ENCODE results near the gene ELOB.

The ELOB gene

DNA sequence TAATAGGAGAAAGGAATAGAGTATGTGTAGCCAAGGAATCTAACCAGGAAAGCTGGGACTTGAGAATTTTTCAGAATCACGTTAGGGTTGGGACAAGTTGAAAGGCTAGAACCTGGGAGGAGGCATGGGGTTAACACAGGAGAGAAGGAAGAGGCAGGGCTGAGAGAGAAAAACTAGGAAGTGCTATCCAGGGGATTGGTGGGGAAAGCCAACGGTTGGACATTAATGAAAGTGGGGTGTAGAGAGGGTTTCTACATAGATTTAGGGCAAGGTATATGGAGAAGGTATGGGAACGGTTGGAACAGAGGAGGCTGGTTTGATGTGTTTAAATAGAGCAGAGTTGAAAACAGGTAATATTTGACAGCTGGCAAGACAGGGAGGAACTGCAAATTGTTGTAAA is 21.9 kb downstream of the ELOB start:
- DNase-seq (ENCODE audit: low spot score), result no peak
- Histone ChIP-seq H3K4me2 (ENCODE audit: insufficient read depth, low read length, poor library complexity, severe bottlenecking) (no peak overlapping the region), H3K18ac (ENCODE audit: low read length) (no peak overlapping the region), H3K14ac (ENCODE audit: low read length) (no peak overlapping the region), H3K4me1 (ENCODE audit: control insufficient read depth in 2 of 2, insufficient read depth in 1 of 2, low read depth in 1 of 2, low read length in 2 of 2) (peaks cover 13 to 17% of the 10 kb centered on the region in 2 donors), H3K79me1 (ENCODE audit: low read depth, low read length) (peaks cover 6% of the 10 kb centered on the region), H2BK120ac (ENCODE audit: low read depth, low read length) (no peak overlapping the region), H3K27ac (replicated peaks; ENCODE audit: low read length) (no peak overlapping the region), H2BK5ac (ENCODE audit: low read length) (no peak overlapping the region), H4K91ac (ENCODE audit: low read depth, low read length, poor library complexity) (no peak overlapping the region), H2AK5ac (ENCODE audit: low read depth, low read length) (no peak overlapping the region), H3K27me3 (ENCODE audit: control insufficient read depth in 3 of 3, insufficient read depth in 3 of 3, low read depth in 1 of 3, low read length in 3 of 3) (no peaks in the 10 kb centered on the region), H3K9me3 (replicated peaks in 1 of 2; ENCODE audit: control insufficient read depth in 2 of 2, insufficient read depth in 1 of 2, low read depth in 1 of 2, low read length in 2 of 2) (peaks cover 3 to 4% of the 10 kb centered on the region in 2 donors), H3K9ac (ENCODE audit: low read depth, low read length, poor library complexity) (no peak overlapping the region), H3K23ac (ENCODE audit: low read depth, low read length, poor library complexity) (no peak overlapping the region), H4K8ac (ENCODE audit: low read depth, low read length) (no peak overlapping the region), H2BK12ac (ENCODE audit: low read length) (no peak overlapping the region), H2AFZ (ENCODE audit: low read length) (no peak overlapping the region), H3K36me3 (replicated peaks in 1 of 2; ENCODE audit: control insufficient read depth in 2 of 2, insufficient read depth in 2 of 2, low read length in 2 of 2) (peaks cover 37 to 70% of the 10 kb centered on the region in 2 donors), H2BK15ac (ENCODE audit: low read length) (no peak overlapping the region), H3K4ac (ENCODE audit: low read length) (no peak overlapping the region), H3K4me3 (ENCODE audit: low read length in 2 of 2) (peak overlapping the region in 1 of 2 donors; percentile 96)
- WGBS, 2 donors (ENCODE audit: extremely low coverage in 2 of 2, insufficient read length in 2 of 2, insufficient replicate concordance in 1 of 2), result 100% methylated on average over 1 of the region's 3 CpGs; no CpG with 5 or more reads in 1 of the 2 donors

DNA sequence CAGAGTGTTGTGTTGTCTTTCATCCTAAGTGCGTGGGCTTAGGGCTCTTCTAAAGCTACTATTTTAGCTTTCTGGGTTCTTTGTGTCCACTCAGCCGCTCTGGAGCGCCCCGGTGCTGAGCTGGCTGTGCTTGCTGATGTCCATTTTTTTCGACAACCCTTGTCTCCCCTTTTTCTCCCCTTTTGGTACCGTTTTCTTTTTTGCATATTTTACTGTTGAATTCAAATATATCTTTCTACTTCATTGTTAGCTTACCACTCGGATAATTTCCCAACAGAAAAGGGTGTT is 23.4 kb downstream of the ELOB start:
- H3K36me3 ChIP-seq (replicated peaks in 1 of 2; ENCODE audit: control insufficient read depth in 2 of 2, insufficient read depth in 2 of 2, low read length in 2 of 2), result peaks cover 25 to 70% of the 10 kb centered on the region in 2 donors
- H2BK5ac ChIP-seq (ENCODE audit: low read length), result no peak overlapping the region
- no peak overlapping the region for H4K8ac ChIP-seq (ENCODE audit: low read depth, low read length)
- no CpG with 5 or more reads among the region's 7 CpGs for WGBS, 2 donors (ENCODE audit: extremely low coverage in 2 of 2, insufficient read length in 2 of 2, insufficient replicate concordance in 1 of 2)
- no peak overlapping the region for H2BK120ac ChIP-seq (ENCODE audit: low read depth, low read length)
- H3K4me3 ChIP-seq (ENCODE audit: low read length in 2 of 2), result peak overlapping the region; percentile 96 to 99
- H3K27me3 ChIP-seq (ENCODE audit: control insufficient read depth in 3 of 3, insufficient read depth in 3 of 3, low read depth in 1 of 3, low read length in 3 of 3), result no peaks in the 10 kb centered on the region
- H3K9ac ChIP-seq (ENCODE audit: low read depth, low read length, poor library complexity), result peak overlapping the region; percentile 24
- peaks cover 13 to 17% of the 10 kb centered on the region in 2 donors for H3K4me1 ChIP-seq (ENCODE audit: control insufficient read depth in 2 of 2, insufficient read depth in 1 of 2, low read depth in 1 of 2, low read length in 2 of 2)
- no peak for DNase-seq (ENCODE audit: low spot score)
- H3K27ac ChIP-seq (replicated peaks; ENCODE audit: low read length), result no peak overlapping the region
- no peak overlapping the region for H3K23ac ChIP-seq (ENCODE audit: low read depth, low read length, poor library complexity)
- no peak overlapping the region for H3K18ac ChIP-seq (ENCODE audit: low read length)
- H3K9me3 ChIP-seq (replicated peaks in 1 of 2; ENCODE audit: control insufficient read depth in 2 of 2, insufficient read depth in 1 of 2, low read depth in 1 of 2, low read length in 2 of 2), result no peaks in the 10 kb centered on the region
- H3K4me2 ChIP-seq (ENCODE audit: insufficient read depth, low read length, poor library complexity, severe bottlenecking), result peak overlapping the region; percentile 48
- H2BK15ac ChIP-seq (ENCODE audit: low read length), result no peak overlapping the region
- no peak overlapping the region for H2BK12ac ChIP-seq (ENCODE audit: low read length)
- H2AFZ ChIP-seq (ENCODE audit: low read length), result no peak overlapping the region
- H2AK5ac ChIP-seq (ENCODE audit: low read depth, low read length), result no peak overlapping the region
- no peak overlapping the region for H3K4ac ChIP-seq (ENCODE audit: low read length)
- no peak overlapping the region for H4K91ac ChIP-seq (ENCODE audit: low read depth, low read length, poor library complexity)
- H3K79me1 ChIP-seq (ENCODE audit: low read depth, low read length), result peaks cover 6% of the 10 kb centered on the region
- no peak overlapping the region for H3K14ac ChIP-seq (ENCODE audit: low read length)

DNA sequence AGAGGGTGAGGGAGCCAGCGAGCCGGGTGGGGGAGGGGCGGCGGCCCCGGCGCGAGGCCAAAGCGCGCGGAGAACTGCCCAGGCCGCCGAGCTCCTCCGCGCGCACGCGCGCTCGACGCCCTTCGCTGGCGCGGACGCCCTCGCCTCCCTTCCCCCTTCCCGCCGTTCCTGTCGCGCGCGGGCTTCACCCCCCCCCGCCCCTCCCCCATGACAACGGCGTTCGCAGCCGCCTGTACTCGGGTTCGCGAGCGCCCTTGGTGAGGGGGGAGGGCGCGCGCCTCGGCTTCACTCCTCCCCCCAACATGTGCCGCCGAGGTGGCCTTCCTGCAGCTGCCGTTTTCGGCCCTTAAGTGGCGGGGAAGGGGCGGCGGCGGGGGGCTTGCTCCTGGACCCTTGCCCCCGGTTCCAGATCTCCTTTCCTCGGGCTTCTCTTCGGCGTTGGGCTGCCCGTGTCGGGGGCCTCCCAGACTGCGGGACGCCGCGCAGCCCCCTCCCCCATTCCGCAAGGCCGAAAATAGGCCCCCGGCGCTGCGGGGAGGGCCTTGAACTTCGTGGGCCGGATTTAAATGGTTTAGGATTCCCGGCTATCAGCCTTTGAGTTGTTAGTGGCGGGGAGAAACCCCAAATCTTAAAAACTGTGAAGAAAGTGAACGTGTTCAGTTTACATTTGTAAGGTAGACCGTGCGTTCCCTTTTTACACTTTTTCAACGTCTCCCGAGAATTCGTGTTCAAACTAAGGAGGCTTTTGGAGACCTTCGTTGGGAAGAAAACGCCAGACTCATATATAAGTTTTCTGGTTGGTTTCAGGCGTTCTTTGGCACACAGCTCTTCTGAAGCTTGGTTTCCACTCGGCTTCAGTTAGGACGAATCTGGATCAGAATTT is 24.0 kb downstream of the ELOB start:
- Histone ChIP-seq H3K9ac (ENCODE audit: low read depth, low read length, poor library complexity) (peak overlapping the region; percentile 99), H2BK12ac (ENCODE audit: low read length) (no peak overlapping the region), H3K4ac (ENCODE audit: low read length) (no peak overlapping the region), H3K14ac (ENCODE audit: low read length) (peak overlapping the region; percentile 97), H3K36me3 (replicated peaks in 1 of 2; ENCODE audit: control insufficient read depth in 2 of 2, insufficient read depth in 2 of 2, low read length in 2 of 2) (peaks cover 20 to 64% of the 10 kb centered on the region in 2 donors), H2AFZ (ENCODE audit: low read length) (peak overlapping the region; percentile 94), H3K79me1 (ENCODE audit: low read depth, low read length) (peaks cover 6% of the 10 kb centered on the region), H4K91ac (ENCODE audit: low read depth, low read length, poor library complexity) (no peak overlapping the region), H3K4me3 (ENCODE audit: low read length in 2 of 2) (peak overlapping the region; percentile 96 to 99), H3K27ac (replicated peaks; ENCODE audit: low read length) (peak overlapping the region; percentile 100), H2BK15ac (ENCODE audit: low read length) (no peak overlapping the region), H3K9me3 (replicated peaks in 1 of 2; ENCODE audit: control insufficient read depth in 2 of 2, insufficient read depth in 1 of 2, low read depth in 1 of 2, low read length in 2 of 2) (no peaks in the 10 kb centered on the region), H2BK120ac (ENCODE audit: low read depth, low read length) (peak overlapping the region; percentile 73), H2BK5ac (ENCODE audit: low read length) (peak overlapping the region; percentile 100), H4K8ac (ENCODE audit: low read depth, low read length) (no peak overlapping the region), H3K18ac (ENCODE audit: low read length) (peak overlapping the region; percentile 100), H3K27me3 (ENCODE audit: control insufficient read depth in 3 of 3, insufficient read depth in 3 of 3, low read depth in 1 of 3, low read length in 3 of 3) (no peaks in the 10 kb centered on the region), H3K4me1 (ENCODE audit: control insufficient read depth in 2 of 2, insufficient read depth in 1 of 2, low read depth in 1 of 2, low read length in 2 of 2) (peaks cover 13 to 17% of the 10 kb centered on the region in 2 donors), H2AK5ac (ENCODE audit: low read depth, low read length) (peak overlapping the region; percentile 86), H3K23ac (ENCODE audit: low read depth, low read length, poor library complexity) (peak overlapping the region; percentile 99), H3K4me2 (ENCODE audit: insufficient read depth, low read length, poor library complexity, severe bottlenecking) (peak overlapping the region; percentile 48)
- no CpG with 5 or more reads among the region's 82 CpGs for WGBS, 2 donors (ENCODE audit: extremely low coverage in 2 of 2, insufficient read length in 2 of 2, insufficient replicate concordance in 1 of 2)
- no peak for DNase-seq (ENCODE audit: low spot score)

DNA sequence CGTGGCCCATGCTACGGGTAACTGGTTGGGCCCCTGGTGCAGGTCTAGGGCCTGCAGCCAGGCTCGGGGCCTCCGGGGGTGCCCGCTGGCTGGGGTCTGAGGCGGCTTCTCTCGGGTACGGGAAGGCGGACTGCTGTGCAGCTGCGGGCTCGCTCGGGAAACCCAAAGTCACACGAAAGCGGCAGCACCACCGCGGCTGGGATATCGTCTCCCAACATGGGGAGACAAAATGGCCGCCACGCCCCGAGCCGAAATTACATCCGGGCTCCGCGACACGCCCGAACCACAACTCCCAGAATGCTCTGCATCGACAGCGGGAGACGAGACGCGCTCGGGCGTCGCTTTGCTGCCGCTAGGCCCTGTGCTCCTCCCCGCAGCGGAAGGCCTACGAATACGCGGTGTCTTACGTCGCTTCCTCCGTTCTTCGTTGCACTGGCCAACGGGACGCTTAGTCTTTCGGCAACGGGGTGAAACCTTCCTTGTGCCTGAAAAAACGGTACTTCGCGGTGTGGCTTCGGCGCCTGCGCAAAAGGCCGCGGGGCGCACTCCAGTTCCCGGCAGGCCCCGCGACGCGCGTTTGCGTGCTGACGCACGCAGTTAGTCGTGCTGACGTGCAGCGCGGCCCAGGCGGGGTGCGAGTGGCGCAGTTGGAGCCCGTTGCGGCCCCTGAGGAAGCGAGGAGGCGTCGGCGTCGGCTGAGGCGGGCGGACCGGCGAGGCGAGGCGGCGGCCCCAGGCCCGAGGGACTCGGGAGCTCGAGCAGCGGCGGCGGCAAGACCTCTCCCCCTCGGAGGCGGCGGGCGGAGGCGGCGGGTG is 24.8 kb downstream of the ELOB start, which contains the start of gene SRRM2:
SRRM2 (plus strand) TSS at position 604 of the 815 bp plus-strand sequence. CDS start 3,727 bp downstream, outside the sequence.
- peak within 1 kb of the TSS; percentile 96 to 99 for H3K4me3 ChIP-seq (ENCODE audit: low read length in 2 of 2)
- peaks cover 13 to 17% of the 10 kb centered on the region in 2 donors for H3K4me1 ChIP-seq (ENCODE audit: control insufficient read depth in 2 of 2, insufficient read depth in 1 of 2, low read depth in 1 of 2, low read length in 2 of 2)
- peaks cover 6% of the 10 kb centered on the region for H3K79me1 ChIP-seq (ENCODE audit: low read depth, low read length)
- peak; percentile 97 for DNase-seq (ENCODE audit: low spot score)
- H4K91ac ChIP-seq (ENCODE audit: low read depth, low read length, poor library complexity), result peak within 1 kb of the TSS; percentile 94
- peak within 1 kb of the TSS; percentile 99 for H4K8ac ChIP-seq (ENCODE audit: low read depth, low read length)
- peak within 1 kb of the TSS; percentile 99 for H3K4ac ChIP-seq (ENCODE audit: low read length)
- peak within 1 kb of the TSS; percentile 100 for H2BK5ac ChIP-seq (ENCODE audit: low read length)
- H2AFZ ChIP-seq (ENCODE audit: low read length), result peak within 1 kb of the TSS; percentile 94
- H3K27ac ChIP-seq (replicated peaks; ENCODE audit: low read length), result peak within 1 kb of the TSS; percentile 100
- peaks cover 11 to 56% of the 10 kb centered on the region in 2 donors for H3K36me3 ChIP-seq (replicated peaks in 1 of 2; ENCODE audit: control insufficient read depth in 2 of 2, insufficient read depth in 2 of 2, low read length in 2 of 2)
- peak within 1 kb of the TSS; percentile 100 for H3K18ac ChIP-seq (ENCODE audit: low read length)
- H3K14ac ChIP-seq (ENCODE audit: low read length), result peak within 1 kb of the TSS; percentile 100
- peak within 1 kb of the TSS; percentile 99 for H3K23ac ChIP-seq (ENCODE audit: low read depth, low read length, poor library complexity)
- H2BK120ac ChIP-seq (ENCODE audit: low read depth, low read length), result peak within 1 kb of the TSS; percentile 73
- peak within 1 kb of the TSS; percentile 95 for H2BK15ac ChIP-seq (ENCODE audit: low read length)
- peak within 1 kb of the TSS; percentile 92 for H2BK12ac ChIP-seq (ENCODE audit: low read length)
- WGBS, 2 donors (ENCODE audit: extremely low coverage in 2 of 2, insufficient read length in 2 of 2, insufficient replicate concordance in 1 of 2), result no CpG with 5 or more reads among the region's 99 CpGs
- H3K9me3 ChIP-seq (replicated peaks in 1 of 2; ENCODE audit: control insufficient read depth in 2 of 2, insufficient read depth in 1 of 2, low read depth in 1 of 2, low read length in 2 of 2), result no peaks in the 10 kb centered on the region
- no peaks in the 10 kb centered on the region for H3K27me3 ChIP-seq (ENCODE audit: control insufficient read depth in 3 of 3, insufficient read depth in 3 of 3, low read depth in 1 of 3, low read length in 3 of 3)
- H3K4me2 ChIP-seq (ENCODE audit: insufficient read depth, low read length, poor library complexity, severe bottlenecking), result peak within 1 kb of the TSS; percentile 60
- peak within 1 kb of the TSS; percentile 98 for H2AK5ac ChIP-seq (ENCODE audit: low read depth, low read length)
- H3K9ac ChIP-seq (ENCODE audit: low read depth, low read length, poor library complexity), result peak within 1 kb of the TSS; percentile 100
